Kidney (tissue), 14 donors: ENCODE measurements around the gene BPTF. TPM values are rescaled to one million over a fixed set of nuclear protein-coding genes. Genes with fewer than 3 reads are reported as not detected.

Experiments used
- DNase-seq, 5 donors: peaks; one replicate each; pipeline ENCODE4 v3.0.0-alpha.2; 2013 to 2020
- FAIRE-seq: peaks from 2 replicates; lab custom pipeline; 2012; peaks lifted over from hg19 to GRCh38; lab: Jason Lieb, UNC
- H3K27ac ChIP-seq, 2 donors: one replicate each; pipeline ENCODE4 v1.7.0; 2013; ENCODE audit warnings: low read depth in 2 of 2, low read length in 2 of 2, inconsistent platforms in 1 of 2
- H3K27me3 ChIP-seq: one replicate; pipeline ENCODE4 v1.7.1; 2013; ENCODE audit warnings: low read length, inconsistent platforms; ENCODE audit not compliant: control insufficient read depth, insufficient read depth
- H3K36me3 ChIP-seq, 3 donors: one replicate each; pipeline versions ENCODE4 v1.7.0 to v1.7.1; 2013; ENCODE audit warnings: low read length in 3 of 3, control low read depth in 1 of 3, inconsistent platforms in 1 of 3; ENCODE audit not compliant: insufficient read depth in 3 of 3, control insufficient read depth in 2 of 3
- H3K4me1 ChIP-seq, 3 donors: one replicate each; pipeline versions ENCODE4 v1.7.0 to v1.7.1; 2013; ENCODE audit warnings: low read length in 3 of 3, inconsistent platforms in 1 of 3, low read depth in 1 of 3; ENCODE audit not compliant: control insufficient read depth in 2 of 3, insufficient read depth in 2 of 3
- H3K4me3 ChIP-seq, 3 donors: one replicate each; pipeline versions ENCODE4 v1.7.0 to v1.8.1; 2013; ENCODE audit warnings: low read length in 3 of 3, control low read depth in 1 of 3, inconsistent platforms in 1 of 3
- H3K9ac ChIP-seq, 3 donors: one replicate each; pipeline versions ENCODE4 v1.7.0 to v1.7.1; 2013; ENCODE audit warnings: low read length in 3 of 3, control low read depth in 1 of 3, inconsistent platforms in 1 of 3
- H3K9me3 ChIP-seq, 3 donors: one replicate each; pipeline versions ENCODE4 v1.7.0 to v1.7.1; 2013; ENCODE audit warnings: low read length in 3 of 3, control low read depth in 1 of 3, inconsistent platforms in 1 of 3; ENCODE audit not compliant: control insufficient read depth in 2 of 3, insufficient read depth in 1 of 3
- intact Hi-C: fragments of 100-400 bp; cut with DNase I; formaldehyde crosslinking; loops from one replicate; pipeline ENCODE4 v1.11.1; 2022
- polyA plus RNA-seq: library from polyadenylated mRNA; stranded (reverse); fragments of 350-450 nt; fragmentation: Illumina TruSeq; extraction: RNeasy Lipid Tissue Mini Kit (QIAGEN cat#74804); gene quantifications from one replicate; pipeline ENCODE4 v1.2.3, GENCODE V29; 2014; ENCODE audit warnings: low read depth, low replicate concordance; ENCODE audit not compliant: insufficient read depth
- total RNA-seq: library from RNA; stranded (reverse); fragmentation: NEBNext Ultra II Directional; extraction: Animal tissue kit (Norgen Biotek cat#: 25700); gene quantifications from one replicate; pipeline ENCODE4 v1.2.1, GENCODE V29; 2021
- TF ChIP-seq, protein P1 (sequence below): IDR thresholded peaks from 3 replicates; pipeline ENCODE4 v1.5.1; 2012; ENCODE audit warnings: mild to moderate bottlenecking, moderate library complexity, borderline replicate concordance; ENCODE audit not compliant: insufficient read depth; ENCODE audit errors: extremely low read depth
- donor health status: control.
- donor health status: control.
- donor health status: control.
- donor health status: control.
- donor health status: control.
- donor health status: DM: yes; HTN: yes; CAD: no.
- donor health status: Normal renal cell carcinoma (clear cell type).

BPTF gene
- total and polyA plus RNA-seq, 2 donors from 2014 or later = 14.6 to 103 TPM

DNA sequence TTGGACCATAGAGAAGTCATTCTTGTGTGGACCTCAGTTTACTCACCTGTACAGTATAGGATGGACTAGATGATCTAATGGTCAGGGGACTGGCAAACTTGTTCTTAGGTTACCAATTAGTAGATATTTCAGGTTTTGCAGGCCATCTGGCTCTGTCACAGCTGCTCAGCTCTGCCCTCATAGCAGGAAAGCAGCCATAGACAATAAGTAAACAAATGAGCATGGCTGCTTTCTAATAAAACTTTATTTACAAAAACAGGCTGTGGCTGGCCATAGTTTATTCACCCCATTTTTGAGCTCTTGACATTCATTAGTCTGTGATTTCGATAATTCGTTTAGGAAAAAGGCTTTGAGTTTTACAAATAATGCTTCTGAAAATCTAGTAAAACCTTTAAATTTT, 12.7 kb downstream of the BPTF start:
- no peak for FAIRE-seq
- no peak overlapping the region for H3K9ac ChIP-seq
- no peaks in the 10 kb centered on the region for H3K9me3 ChIP-seq
- H3K4me3 ChIP-seq = no peak overlapping the region
- H3K27ac ChIP-seq = no peak overlapping the region
- DNase-seq = no peak
- no peaks in the 10 kb centered on the region for H3K36me3 ChIP-seq
- intact Hi-C loops = no loop called here
- no peaks in the 10 kb centered on the region for H3K27me3 ChIP-seq
- no peaks in the 10 kb centered on the region for H3K4me1 ChIP-seq
- TF ChIP-seq, protein P1, sequence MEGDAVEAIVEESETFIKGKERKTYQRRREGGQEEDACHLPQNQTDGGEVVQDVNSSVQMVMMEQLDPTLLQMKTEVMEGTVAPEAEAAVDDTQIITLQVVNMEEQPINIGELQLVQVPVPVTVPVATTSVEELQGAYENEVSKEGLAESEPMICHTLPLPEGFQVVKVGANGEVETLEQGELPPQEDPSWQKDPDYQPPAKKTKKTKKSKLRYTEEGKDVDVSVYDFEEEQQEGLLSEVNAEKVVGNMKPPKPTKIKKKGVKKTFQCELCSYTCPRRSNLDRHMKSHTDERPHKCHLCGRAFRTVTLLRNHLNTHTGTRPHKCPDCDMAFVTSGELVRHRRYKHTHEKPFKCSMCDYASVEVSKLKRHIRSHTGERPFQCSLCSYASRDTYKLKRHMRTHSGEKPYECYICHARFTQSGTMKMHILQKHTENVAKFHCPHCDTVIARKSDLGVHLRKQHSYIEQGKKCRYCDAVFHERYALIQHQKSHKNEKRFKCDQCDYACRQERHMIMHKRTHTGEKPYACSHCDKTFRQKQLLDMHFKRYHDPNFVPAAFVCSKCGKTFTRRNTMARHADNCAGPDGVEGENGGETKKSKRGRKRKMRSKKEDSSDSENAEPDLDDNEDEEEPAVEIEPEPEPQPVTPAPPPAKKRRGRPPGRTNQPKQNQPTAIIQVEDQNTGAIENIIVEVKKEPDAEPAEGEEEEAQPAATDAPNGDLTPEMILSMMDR = no peak

DNA sequence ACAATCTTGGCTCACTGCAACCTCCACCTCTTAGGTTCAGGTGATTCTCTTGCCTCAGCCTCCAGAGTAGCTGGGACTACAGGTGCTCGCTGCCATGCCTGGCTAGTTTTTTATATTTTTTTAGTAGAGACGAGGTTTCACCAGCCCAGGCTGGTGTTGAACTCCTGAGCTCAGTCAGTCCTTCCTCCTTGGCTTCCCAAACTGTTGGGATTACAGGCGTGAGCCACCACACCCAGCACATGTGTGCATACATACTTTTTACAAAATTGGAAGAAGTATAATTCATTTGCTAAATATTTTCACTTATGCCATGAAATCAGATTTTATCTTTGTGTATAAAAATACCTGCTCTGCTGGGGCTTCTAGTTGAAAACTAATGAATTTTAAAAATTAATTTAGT, 13.2 kb downstream of the BPTF start:
- Histone ChIP-seq H3K36me3 (no peaks in the 10 kb centered on the region), H3K9me3 (no peaks in the 10 kb centered on the region), H3K27me3 (no peaks in the 10 kb centered on the region), H3K9ac (no peak overlapping the region), H3K4me3 (no peak overlapping the region), H3K27ac (no peak overlapping the region), H3K4me1 (no peaks in the 10 kb centered on the region)
- no peak for FAIRE-seq
- DNase-seq = no peak
- TF ChIP-seq, protein P1 = no peak
- intact Hi-C loops = no loop called here

DNA sequence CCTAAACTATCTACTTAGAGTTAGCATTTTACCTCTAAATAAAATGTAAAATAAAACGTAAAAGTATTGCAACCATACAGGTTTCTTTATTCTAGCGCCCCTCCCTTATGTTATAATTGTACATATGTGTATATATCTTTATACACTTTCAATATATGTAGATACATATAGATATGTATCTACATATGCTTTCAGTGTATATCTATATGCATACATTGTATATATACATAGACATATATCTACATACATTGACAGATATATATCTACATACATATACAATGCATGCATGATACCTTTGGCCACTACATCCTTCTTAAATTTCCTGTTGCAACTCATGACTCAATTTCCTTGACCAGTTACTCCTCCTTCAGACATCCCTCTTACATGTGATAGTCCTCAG, 16.7 kb downstream of the BPTF start:
- H3K27ac ChIP-seq = no peak overlapping the region
- TF ChIP-seq, protein P1 = no peak
- no peak overlapping the region for H3K9ac ChIP-seq
- intact Hi-C loops = no loop called here
- no peak for DNase-seq
- no peaks in the 10 kb centered on the region for H3K27me3 ChIP-seq
- no peaks in the 10 kb centered on the region for H3K4me1 ChIP-seq
- FAIRE-seq = no peak
- H3K4me3 ChIP-seq = no peak overlapping the region
- no peaks in the 10 kb centered on the region for H3K9me3 ChIP-seq
- H3K36me3 ChIP-seq = no peaks in the 10 kb centered on the region

DNA sequence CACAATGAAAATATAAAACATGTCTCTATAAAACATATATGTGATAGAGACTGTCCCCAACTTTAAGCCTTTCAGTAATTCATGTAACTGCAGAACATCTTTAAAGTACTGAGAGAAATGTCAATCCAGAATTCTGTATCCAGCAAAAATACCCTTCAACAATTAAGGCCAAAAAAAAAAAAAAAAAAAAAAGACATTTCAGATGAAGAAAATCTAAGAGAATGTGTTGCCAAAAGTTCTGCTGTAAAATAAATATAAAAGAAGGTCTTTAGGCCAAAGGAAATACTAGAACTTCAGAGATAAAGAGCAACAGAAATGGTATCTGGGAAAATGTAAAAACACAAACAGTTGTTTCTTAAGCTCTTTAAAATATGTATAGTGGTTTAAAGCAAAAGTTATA, 17.3 kb downstream of the BPTF start:
- DNase-seq (no peak), FAIRE-seq (no peak)
- no peak overlapping the region for H3K27ac ChIP-seq
- intact Hi-C loops = no loop called here
- no peak overlapping the region for H3K4me3 ChIP-seq
- no peaks in the 10 kb centered on the region for H3K4me1 ChIP-seq
- no peaks in the 10 kb centered on the region for H3K9me3 ChIP-seq
- H3K9ac ChIP-seq = no peak overlapping the region
- no peaks in the 10 kb centered on the region for H3K27me3 ChIP-seq
- TF ChIP-seq, protein P1 = no peak
- no peaks in the 10 kb centered on the region for H3K36me3 ChIP-seq
